Measurements from ENCODE around the gene CCIN. TPM values are rescaled to one million over a fixed set of nuclear protein-coding genes. Genes with fewer than 3 reads are reported as not detected.

The CCIN gene
- polyA plus RNA-seq, 1 of the 3 experiments (the other 2 are of a cell fraction) = 0.54 TPM

DNA sequence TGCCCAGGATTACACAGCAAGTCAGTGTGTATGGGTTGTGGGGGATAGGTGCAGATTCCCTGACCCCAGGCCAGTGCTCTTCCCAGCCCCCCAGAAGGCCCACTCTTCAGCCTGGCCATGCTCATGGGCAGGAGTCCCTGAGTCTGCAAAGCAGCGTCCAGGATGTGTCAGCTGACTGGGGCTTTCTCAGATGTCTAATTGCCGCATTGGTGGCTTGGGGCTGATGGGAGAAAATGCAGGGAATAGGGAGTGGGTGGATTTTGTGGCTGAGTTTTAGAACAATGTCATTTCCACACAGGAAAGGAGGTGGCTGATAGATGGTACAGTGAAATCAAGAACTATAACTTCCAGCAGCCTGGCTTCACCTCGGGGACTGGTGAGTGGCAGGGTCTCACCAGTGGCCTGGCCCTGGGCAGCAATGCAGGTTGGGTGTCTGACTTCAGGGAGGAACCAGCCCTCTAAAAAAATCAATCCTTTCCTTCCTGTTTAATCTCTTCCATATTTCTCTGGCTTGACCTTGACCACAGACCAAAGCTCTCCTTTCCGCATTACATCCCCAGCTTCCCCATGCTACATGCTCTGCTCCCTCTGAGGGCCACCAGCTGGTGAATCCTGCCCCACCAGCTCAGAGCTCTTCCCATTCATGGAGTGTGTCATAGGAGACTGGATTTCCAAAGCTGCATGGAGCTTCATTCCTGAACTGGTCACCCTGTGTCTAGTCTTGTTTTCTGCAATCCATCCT lies 18.4 kb upstream of the CCIN start:
- CTCF ChIA-PET = interaction anchor here (1.2 to 7.0 kb wide), 4 partner anchors 11 to 48 kb away, joined by 3 to 105 read pairs (median 9); no protein-coding TSS in a partner anchor
- no peak for DNase-seq
- no peak overlapping the region for H2AFZ ChIP-seq (ENCODE audit: low read depth)
- H3K9me2 ChIP-seq = no peaks in the 10 kb centered on the region
- H4K20me1 ChIP-seq (ENCODE audit: insufficient read depth) = no peaks in the 10 kb centered on the region
- no peaks in the 10 kb centered on the region for H3K9me3 ChIP-seq
- peak overlapping the region; percentile 61; the same call in 1 of the 2 replicates for H3K4me2 ChIP-seq
- H3K9ac ChIP-seq = no peak overlapping the region
- TF ChIP-seq, protein P1, sequence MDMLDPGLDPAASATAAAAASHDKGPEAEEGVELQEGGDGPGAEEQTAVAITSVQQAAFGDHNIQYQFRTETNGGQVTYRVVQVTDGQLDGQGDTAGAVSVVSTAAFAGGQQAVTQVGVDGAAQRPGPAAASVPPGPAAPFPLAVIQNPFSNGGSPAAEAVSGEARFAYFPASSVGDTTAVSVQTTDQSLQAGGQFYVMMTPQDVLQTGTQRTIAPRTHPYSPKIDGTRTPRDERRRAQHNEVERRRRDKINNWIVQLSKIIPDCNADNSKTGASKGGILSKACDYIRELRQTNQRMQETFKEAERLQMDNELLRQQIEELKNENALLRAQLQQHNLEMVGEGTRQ (IDR thresholded peaks at IDR 0.05; ENCODE audit: borderline replicate concordance, low read depth, low read length) = no peak
- no peak for TF ChIP-seq RXRA (IDR thresholded peaks at IDR 0.05; ENCODE audit: borderline replicate concordance, low read depth)
- no peak for TF ChIP-seq SIN3A (IDR thresholded peaks at IDR 0.05; ENCODE audit: borderline replicate concordance, low read depth, low read length)
- TF ChIP-seq MEF2A (IDR thresholded peaks at IDR 0.05; ENCODE audit: borderline replicate concordance, low read depth) = no peak
- no peak for TF ChIP-seq GABPA (IDR thresholded peaks at IDR 0.05; ENCODE audit: low read depth)
- TF ChIP-seq, protein P2, sequence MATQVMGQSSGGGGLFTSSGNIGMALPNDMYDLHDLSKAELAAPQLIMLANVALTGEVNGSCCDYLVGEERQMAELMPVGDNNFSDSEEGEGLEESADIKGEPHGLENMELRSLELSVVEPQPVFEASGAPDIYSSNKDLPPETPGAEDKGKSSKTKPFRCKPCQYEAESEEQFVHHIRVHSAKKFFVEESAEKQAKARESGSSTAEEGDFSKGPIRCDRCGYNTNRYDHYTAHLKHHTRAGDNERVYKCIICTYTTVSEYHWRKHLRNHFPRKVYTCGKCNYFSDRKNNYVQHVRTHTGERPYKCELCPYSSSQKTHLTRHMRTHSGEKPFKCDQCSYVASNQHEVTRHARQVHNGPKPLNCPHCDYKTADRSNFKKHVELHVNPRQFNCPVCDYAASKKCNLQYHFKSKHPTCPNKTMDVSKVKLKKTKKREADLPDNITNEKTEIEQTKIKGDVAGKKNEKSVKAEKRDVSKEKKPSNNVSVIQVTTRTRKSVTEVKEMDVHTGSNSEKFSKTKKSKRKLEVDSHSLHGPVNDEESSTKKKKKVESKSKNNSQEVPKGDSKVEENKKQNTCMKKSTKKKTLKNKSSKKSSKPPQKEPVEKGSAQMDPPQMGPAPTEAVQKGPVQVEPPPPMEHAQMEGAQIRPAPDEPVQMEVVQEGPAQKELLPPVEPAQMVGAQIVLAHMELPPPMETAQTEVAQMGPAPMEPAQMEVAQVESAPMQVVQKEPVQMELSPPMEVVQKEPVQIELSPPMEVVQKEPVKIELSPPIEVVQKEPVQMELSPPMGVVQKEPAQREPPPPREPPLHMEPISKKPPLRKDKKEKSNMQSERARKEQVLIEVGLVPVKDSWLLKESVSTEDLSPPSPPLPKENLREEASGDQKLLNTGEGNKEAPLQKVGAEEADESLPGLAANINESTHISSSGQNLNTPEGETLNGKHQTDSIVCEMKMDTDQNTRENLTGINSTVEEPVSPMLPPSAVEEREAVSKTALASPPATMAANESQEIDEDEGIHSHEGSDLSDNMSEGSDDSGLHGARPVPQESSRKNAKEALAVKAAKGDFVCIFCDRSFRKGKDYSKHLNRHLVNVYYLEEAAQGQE (IDR thresholded peaks at IDR 0.05; ENCODE audit: low read depth, low read length) = no peak
- no peak for TF ChIP-seq SMC3 (IDR thresholded peaks at IDR 0.05; ENCODE audit: low read depth, low read length)
- TF ChIP-seq FOSL2 (IDR thresholded peaks at IDR 0.05; ENCODE audit: borderline replicate concordance, low read depth) = no peak
- TF ChIP-seq RAD21 (IDR thresholded peaks at IDR 0.05; ENCODE audit: low read length) = no peak
- no peak for TF ChIP-seq ELF1 (IDR thresholded peaks at IDR 0.05)
- no peak for TF ChIP-seq POLR2AphosphoS5 (IDR thresholded peaks at IDR 0.05; ENCODE audit: low read depth, low read length)
- TF ChIP-seq GATA2 (CRISPR knock-in tag; IDR thresholded peaks at IDR 0.05) = no peak
- TF ChIP-seq, protein P3, sequence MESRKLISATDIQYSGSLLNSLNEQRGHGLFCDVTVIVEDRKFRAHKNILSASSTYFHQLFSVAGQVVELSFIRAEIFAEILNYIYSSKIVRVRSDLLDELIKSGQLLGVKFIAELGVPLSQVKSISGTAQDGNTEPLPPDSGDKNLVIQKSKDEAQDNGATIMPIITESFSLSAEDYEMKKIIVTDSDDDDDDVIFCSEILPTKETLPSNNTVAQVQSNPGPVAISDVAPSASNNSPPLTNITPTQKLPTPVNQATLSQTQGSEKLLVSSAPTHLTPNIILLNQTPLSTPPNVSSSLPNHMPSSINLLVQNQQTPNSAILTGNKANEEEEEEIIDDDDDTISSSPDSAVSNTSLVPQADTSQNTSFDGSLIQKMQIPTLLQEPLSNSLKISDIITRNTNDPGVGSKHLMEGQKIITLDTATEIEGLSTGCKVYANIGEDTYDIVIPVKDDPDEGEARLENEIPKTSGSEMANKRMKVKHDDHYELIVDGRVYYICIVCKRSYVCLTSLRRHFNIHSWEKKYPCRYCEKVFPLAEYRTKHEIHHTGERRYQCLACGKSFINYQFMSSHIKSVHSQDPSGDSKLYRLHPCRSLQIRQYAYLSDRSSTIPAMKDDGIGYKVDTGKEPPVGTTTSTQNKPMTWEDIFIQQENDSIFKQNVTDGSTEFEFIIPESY (IDR thresholded peaks at IDR 0.05; ENCODE audit: borderline replicate concordance, low read depth) = no peak
- no peak overlapping the region for H3K4me3 ChIP-seq (ENCODE audit: low read depth in 2 of 2, low read length in 1 of 2)
- 91% methylated on average over 4 of the region's 4 CpGs for WGBS (ENCODE audit: low lambda C conversion rate)
- peaks cover 60% of the 10 kb centered on the region for H3F3A ChIP-seq (replicated peaks; ENCODE audit: insufficient read depth)
- POLR2A ChIA-PET = interaction anchor here (0.6 kb wide), 1 partner anchor 9 kb away, joined by 3 read pairs; no protein-coding TSS in a partner anchor
- H3K36me3 ChIP-seq (replicated peaks in 1 of 2; ENCODE audit: control insufficient read depth in 1 of 2, insufficient read depth in 2 of 2, low read length in 1 of 2) = peaks cover 0 to 30% of the 10 kb centered on the region in 2 experiments
- H3K27ac ChIP-seq (ENCODE audit: low read depth in 2 of 2, low read length in 1 of 2) = peak overlapping the region in 1 of 2 experiments; percentile 98; a peak in 2 of 4 replicates
- peaks cover 22 to 52% of the 10 kb centered on the region in 2 experiments; a peak in 3 of 4 replicates for H3K4me1 ChIP-seq (ENCODE audit: control insufficient read depth in 1 of 2, insufficient read depth in 2 of 2, low read depth in 1 of 2, low read length in 1 of 2)
- no peaks in the 10 kb centered on the region for H3K27me3 ChIP-seq (ENCODE audit: insufficient read depth)
- H3K79me2 ChIP-seq (ENCODE audit: insufficient read depth) = peaks cover 3% of the 10 kb centered on the region

All from SK-N-SH (cell line).